Esophagus squamous epithelium (tissue), 5 donors: ENCODE results near the gene ZSCAN4. TPM values are rescaled to one million over a fixed set of nuclear protein-coding genes. Genes with fewer than 3 reads are reported as not detected.
A peak's percentile ranks its signal among the peaks of the same experiment; 100 is the strongest.

Source experiments
- DNase-seq: peaks from one replicate; lab custom pipeline; 2025; lab: John Stamatoyannopoulos, UW
- H3K27ac ChIP-seq, 4 donors: fragments of 200-600 bp; sonication (generic); one replicate each; pipeline ENCODE4 v1.5.1; 2016 to 2019; ENCODE audit warnings: mild to moderate bottlenecking in 1 of 4
- H3K27me3 ChIP-seq, 4 donors: fragments of 200-600 bp; sonication (generic); 1 replicate in 3 of 4; 2 replicates in 1 of 4; pipeline versions ENCODE4 v1.5.1 to v1.6.0; 2017 to 2021; ENCODE audit warnings: antibody characterized with exemption in 1 of 4
- H3K36me3 ChIP-seq, 3 donors: fragments of 200-600 bp; sonication (generic); one replicate each; pipeline ENCODE4 v1.5.1; 2016 to 2019
- H3K4me1 ChIP-seq, 3 donors: fragments of 200-600 bp; sonication (generic); one replicate each; pipeline ENCODE4 v1.5.1; 2017 to 2019
- H3K4me3 ChIP-seq, 4 donors: fragments of 200-600 bp; sonication (generic); 1 replicate in 3 of 4; 2 replicates in 1 of 4; pipeline ENCODE4 v1.5.1; 2016 to 2019; ENCODE audit warnings: mild to moderate bottlenecking in 2 of 4, moderate library complexity in 1 of 4
- H3K9me3 ChIP-seq, 3 donors: fragments of 200-600 bp; sonication (generic); one replicate each; pipeline ENCODE4 v1.5.1; 2016 to 2019
- CTCF ChIP-seq, 6 experiments: fragments of 450-650 bp in 4 of 6; fragments of 200-600 bp in 2 of 6; sonication (generic) in 2 of 6; IDR thresholded peaks; one replicate each; pipeline ENCODE4 v1.5.1; 2016 to 2019; ENCODE audit warnings: antibody characterized with exemption in 6 of 6, mild to moderate bottlenecking in 4 of 6, moderate library complexity in 4 of 6
- POLR2A ChIP-seq, 4 donors: fragments of 450-650 bp; IDR thresholded peaks; one replicate each; pipeline ENCODE4 v1.6.1; 2017; ENCODE audit warnings: antibody characterized with exemption in 4 of 4, mild to moderate bottlenecking in 4 of 4, moderate library complexity in 3 of 4
- WGBS, 2 donors: methylation state at CpG; one replicate each; pipeline ENCODE4 v1.1.5; 2018; 5-methylcytosine and 5-hydroxymethylcytosine counted together
- intact Hi-C: fragments of 100-400 bp; cut with DNase I; formaldehyde crosslinking; loops from one replicate; pipeline ENCODE4 v1.15.0; 2022
- total RNA-seq, 4 donors: library from RNA; depleted of rRNA; stranded (reverse); fragments of >200 nt; gene quantifications; one replicate each; pipeline ENCODE4 v1.1.0, GENCODE V29; 2016
- donor health status: DM: yes; HTN: yes; CAD: no.

Gene ZSCAN4
- total RNA-seq, 4 donors from 2014 or later = not detected

- WGBS, 2 donors = 90% methylated on average over 6 of the region's 6 CpGs
- no peak overlapping the region for H3K27ac ChIP-seq
- no peak overlapping the region for H3K4me3 ChIP-seq
- intact Hi-C loops = no loop called here
- no peaks in the 10 kb centered on the region for H3K27me3 ChIP-seq
- no peak for DNase-seq
- peaks cover 20 to 98% (median 95%) of the 10 kb centered on the region in 3 donors for H3K9me3 ChIP-seq
- peaks cover 0 to 7% (median 0%) of the 10 kb centered on the region in 3 donors for H3K4me1 ChIP-seq
- TF ChIP-seq POLR2A (IDR thresholded peaks at IDR 0.05) (no peak), CTCF (IDR thresholded peaks at IDR 0.05) (no peak)
- peaks cover 18 to 78% (median 30%) of the 10 kb centered on the region in 3 donors for H3K36me3 ChIP-seq
Measured at GRCh38 chr19:57688011-57688763, 19.5 kb downstream of the ZSCAN4 start.

DNA sequence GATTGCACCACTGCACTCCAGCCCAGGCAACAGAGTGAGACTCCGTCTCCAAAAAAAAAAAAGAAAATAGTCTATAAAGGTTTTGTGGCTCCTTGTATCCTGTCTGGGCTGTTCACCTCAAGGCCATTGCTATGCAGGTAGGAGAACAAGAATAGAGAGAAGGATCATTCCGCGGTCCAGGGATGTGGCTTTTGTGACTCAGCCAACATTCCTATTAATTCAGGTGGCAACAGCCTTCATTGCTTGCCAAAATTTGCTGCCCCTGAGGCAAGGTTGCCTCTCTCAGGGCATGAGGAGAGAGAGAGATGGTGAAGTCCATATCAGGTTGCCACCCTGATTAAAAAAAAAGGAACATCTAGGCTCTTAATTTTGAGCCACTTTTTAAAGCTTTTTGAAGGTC is 21.0 kb downstream of the ZSCAN4 start:
- Histone ChIP-seq H3K9me3 (peaks cover 20 to 98% (median 95%) of the 10 kb centered on the region in 3 donors), H3K36me3 (peaks cover 18 to 69% (median 19%) of the 10 kb centered on the region in 3 donors)
- DNase-seq = no peak

GRCh38 chr19:57701625-57702024 is 32.9 kb downstream of the ZSCAN4 start:
- Histone ChIP-seq H3K4me3 (no peak overlapping the region), H3K4me1 (no peaks in the 10 kb centered on the region), H3K27me3 (no peaks in the 10 kb centered on the region), H3K27ac (no peak overlapping the region), H3K36me3 (peaks cover 0 to 69% (median 8%) of the 10 kb centered on the region in 3 donors), H3K9me3 (peaks cover 4 to 99% (median 76%) of the 10 kb centered on the region in 3 donors)
- 93 to 97% methylated on average over 6 of the region's 6 CpGs for WGBS, 2 donors
- intact Hi-C loops = no loop called here
- no peak for DNase-seq
- TF ChIP-seq POLR2A (IDR thresholded peaks at IDR 0.05) (no peak), CTCF (IDR thresholded peaks at IDR 0.05) (no peak)

More for the DNA sequence above, 21.0 kb downstream of the ZSCAN4 start:
- H3K27me3 ChIP-seq = no peaks in the 10 kb centered on the region
- TF ChIP-seq CTCF (IDR thresholded peaks at IDR 0.05) (no peak), POLR2A (IDR thresholded peaks at IDR 0.05) (no peak)
- no peaks in the 10 kb centered on the region for H3K4me1 ChIP-seq
- no peak overlapping the region for H3K4me3 ChIP-seq
- 69 to 83% methylated on average over 3 of the region's 3 CpGs for WGBS, 2 donors
- intact Hi-C loops = no loop called here
- H3K27ac ChIP-seq = no peak overlapping the region

DNA sequence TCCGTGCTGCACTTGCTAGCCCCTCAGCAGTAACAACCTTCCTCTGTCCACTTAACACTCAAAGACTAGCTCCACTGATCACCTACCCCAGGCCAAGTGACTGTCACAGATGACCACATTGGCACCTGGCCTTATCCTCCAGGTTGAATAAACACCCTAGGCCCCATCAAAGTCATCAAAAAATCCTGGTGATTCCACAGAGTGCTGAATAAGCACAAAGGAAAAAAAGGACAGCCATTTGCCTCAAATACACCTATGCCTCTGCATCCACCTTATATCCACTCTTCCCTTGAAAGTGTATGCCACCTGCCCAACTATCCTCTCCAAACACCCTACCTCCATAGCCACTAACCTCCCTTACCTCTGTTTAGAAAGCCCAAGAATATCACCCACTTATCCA is 37.6 kb downstream of the ZSCAN4 start:
- Histone ChIP-seq H3K4me3 (no peak overlapping the region), H3K27ac (no peak overlapping the region), H3K4me1 (peaks cover 0 to 7% (median 0%) of the 10 kb centered on the region in 3 donors), H3K9me3 (peaks cover under 1 to 99% (median 73%) of the 10 kb centered on the region in 3 donors), H3K36me3 (peaks cover 0 to 36% (median 8%) of the 10 kb centered on the region in 3 donors), H3K27me3 (no peaks in the 10 kb centered on the region)
- TF ChIP-seq POLR2A (IDR thresholded peaks at IDR 0.05) = no peak
- no peak for TF ChIP-seq CTCF (IDR thresholded peaks at IDR 0.05)
- no peak for DNase-seq
- 80 to 100% methylated on average over 1 of the region's 1 CpG for WGBS, 2 donors
- intact Hi-C loops = no loop called here

DNA sequence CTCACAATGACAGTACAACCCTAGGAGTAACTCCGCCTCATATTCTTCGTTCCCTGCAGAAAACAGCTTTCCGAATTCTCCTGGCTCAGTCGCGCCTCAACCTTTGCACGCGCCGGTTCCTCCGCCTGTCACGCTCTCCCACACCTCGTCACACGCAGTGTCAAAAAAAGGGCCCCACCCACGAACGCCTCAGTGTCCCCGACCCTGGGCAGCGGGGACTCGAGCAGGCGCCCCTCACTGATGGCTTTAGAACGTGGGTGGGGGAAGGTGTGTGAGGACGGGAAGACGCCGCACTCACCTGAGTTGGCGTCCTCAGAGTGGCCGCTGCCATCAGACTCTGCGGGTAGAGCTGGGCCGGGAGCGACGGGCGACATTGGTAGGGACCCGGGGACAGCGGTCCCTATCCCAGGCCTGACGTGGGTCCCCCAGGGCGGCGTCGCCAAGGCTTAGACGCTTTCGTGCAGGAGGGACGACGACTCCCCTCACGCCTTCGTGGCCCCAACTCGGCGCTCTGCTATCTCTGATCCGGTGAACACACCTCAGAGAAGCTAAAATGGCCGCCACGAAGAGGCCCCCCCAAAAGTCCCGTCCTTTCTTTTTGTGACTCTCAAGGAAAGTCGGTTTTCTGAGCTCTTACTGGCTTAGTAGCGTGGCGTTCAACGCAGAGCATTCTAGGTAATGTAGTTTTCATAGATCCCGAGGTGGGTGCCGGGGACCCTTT is 40.1 kb downstream of the ZSCAN4 start, which contains the start of gene ZNF154:
Gene ZNF154, minus strand, starts transcription at position 564 of the 721 bp plus-strand sequence. Its CDS starts 233 bp downstream, at position 331.
- Histone ChIP-seq H3K27ac (peak within 1 kb of the TSS; percentile 76 to 90 (median 80)), H3K4me3 (peak within 1 kb of the TSS; percentile 44 to 72 (median 52)), H3K36me3 (peaks cover 0 to 20% (median 0%) of the 10 kb centered on the region in 3 donors), H3K27me3 (no peaks in the 10 kb centered on the region), H3K9me3 (peaks cover 0 to 97% (median 60%) of the 10 kb centered on the region in 3 donors), H3K4me1 (peaks cover 0 to 7% (median 0%) of the 10 kb centered on the region in 3 donors)
- intact Hi-C loops = no loop called here
- WGBS, 2 donors = 9 to 11% methylated on average over 14 to 45 of the region's 53 CpGs
- TF ChIP-seq CTCF (IDR thresholded peaks at IDR 0.05) = no peak
- TF ChIP-seq POLR2A (IDR thresholded peaks at IDR 0.05) = no peak
- no peak for DNase-seq
